ENCODE results near the gene HMCN1.
A peak's percentile ranks its signal among the peaks of the same experiment; 100 is the strongest.

The HMCN1 gene

DNA sequence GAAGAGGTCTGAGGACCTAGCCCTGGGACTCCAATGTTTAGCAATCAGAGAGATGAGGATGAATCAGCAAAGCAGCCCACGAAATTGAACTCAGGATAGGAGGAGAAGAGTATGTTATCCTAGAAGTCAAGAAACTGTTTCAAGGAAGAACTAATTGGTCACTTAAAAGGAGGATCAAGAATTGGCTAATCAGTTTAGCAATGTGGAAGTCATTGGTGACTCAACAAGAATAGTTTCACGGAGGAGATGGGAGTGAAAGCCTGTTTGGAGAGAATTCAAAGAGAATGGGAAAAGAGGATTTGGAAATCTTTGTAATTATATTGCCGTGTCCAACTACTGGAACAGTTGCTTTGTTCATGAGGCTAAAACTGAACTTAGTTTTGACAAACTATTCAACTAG is 7.4 kb downstream of the HMCN1 start (continued):
- TF ChIP-seq ZFP3 (CRISPR knock-in tag; IDR thresholded peaks at IDR 0.05) (no peak), ZNF70 (CRISPR knock-in tag; IDR thresholded peaks at IDR 0.05) (no peak), ZNF565 (CRISPR knock-in tag; conservative IDR thresholded peaks at IDR 0.05; ENCODE audit: low read depth) (no peak)

DNA sequence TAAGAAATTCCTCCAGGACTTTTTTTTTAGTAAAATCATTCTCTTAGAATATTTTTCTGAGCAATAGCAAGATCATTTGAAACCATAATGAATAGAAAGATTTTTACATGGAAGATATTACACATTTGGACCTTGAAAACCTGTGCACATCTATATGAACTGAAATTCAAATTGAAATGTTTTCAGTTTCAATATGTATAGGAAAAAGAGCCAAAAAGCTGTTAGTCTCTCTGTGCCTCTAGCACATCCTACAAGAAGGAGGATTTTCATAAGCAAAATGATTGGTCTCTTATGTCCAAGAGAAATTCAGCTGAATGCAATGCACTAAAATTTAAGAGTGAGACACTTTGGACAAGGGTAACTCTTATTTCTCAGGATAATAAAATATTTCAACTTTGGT is 8.2 kb downstream of the HMCN1 start:
- TF ChIP-seq, protein P1, sequence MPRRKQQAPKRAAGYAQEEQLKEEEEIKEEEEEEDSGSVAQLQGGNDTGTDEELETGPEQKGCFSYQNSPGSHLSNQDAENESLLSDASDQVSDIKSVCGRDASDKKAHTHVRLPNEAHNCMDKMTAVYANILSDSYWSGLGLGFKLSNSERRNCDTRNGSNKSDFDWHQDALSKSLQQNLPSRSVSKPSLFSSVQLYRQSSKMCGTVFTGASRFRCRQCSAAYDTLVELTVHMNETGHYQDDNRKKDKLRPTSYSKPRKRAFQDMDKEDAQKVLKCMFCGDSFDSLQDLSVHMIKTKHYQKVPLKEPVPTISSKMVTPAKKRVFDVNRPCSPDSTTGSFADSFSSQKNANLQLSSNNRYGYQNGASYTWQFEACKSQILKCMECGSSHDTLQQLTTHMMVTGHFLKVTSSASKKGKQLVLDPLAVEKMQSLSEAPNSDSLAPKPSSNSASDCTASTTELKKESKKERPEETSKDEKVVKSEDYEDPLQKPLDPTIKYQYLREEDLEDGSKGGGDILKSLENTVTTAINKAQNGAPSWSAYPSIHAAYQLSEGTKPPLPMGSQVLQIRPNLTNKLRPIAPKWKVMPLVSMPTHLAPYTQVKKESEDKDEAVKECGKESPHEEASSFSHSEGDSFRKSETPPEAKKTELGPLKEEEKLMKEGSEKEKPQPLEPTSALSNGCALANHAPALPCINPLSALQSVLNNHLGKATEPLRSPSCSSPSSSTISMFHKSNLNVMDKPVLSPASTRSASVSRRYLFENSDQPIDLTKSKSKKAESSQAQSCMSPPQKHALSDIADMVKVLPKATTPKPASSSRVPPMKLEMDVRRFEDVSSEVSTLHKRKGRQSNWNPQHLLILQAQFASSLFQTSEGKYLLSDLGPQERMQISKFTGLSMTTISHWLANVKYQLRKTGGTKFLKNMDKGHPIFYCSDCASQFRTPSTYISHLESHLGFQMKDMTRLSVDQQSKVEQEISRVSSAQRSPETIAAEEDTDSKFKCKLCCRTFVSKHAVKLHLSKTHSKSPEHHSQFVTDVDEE (CRISPR knock-in tag; IDR thresholded peaks at IDR 0.05): no peak
- no peak for ATAC-seq

DNA sequence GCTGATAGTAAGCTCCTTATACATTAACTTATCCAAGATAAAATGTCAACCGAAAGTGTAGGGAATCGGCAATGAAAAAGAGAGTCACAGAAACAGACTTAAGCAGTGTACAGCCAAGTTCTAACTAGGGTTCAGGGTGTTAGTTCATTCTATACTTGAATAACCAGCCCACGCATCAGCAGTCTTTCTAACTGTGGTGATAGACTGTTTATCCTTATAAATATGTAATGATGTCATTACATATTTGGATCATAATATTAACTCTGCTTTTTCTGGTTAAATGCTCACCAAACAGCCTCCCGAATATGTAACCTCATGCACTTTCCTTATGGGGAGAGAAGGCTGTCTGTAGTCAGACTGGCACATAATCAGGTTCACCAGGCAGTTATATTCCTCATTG is 11.0 kb downstream of the HMCN1 start:
- TF ChIP-seq, protein P2, sequence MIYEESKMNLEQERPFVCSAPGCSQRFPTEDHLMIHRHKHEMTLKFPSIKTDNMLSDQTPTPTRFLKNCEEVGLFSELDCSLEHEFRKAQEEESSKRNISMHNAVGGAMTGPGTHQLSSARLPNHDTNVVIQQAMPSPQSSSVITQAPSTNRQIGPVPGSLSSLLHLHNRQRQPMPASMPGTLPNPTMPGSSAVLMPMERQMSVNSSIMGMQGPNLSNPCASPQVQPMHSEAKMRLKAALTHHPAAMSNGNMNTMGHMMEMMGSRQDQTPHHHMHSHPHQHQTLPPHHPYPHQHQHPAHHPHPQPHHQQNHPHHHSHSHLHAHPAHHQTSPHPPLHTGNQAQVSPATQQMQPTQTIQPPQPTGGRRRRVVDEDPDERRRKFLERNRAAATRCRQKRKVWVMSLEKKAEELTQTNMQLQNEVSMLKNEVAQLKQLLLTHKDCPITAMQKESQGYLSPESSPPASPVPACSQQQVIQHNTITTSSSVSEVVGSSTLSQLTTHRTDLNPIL (CRISPR knock-in tag; IDR thresholded peaks at IDR 0.05; ENCODE audit: low read depth): no peak
- no peak for TF ChIP-seq ARNTL (CRISPR knock-in tag; IDR thresholded peaks at IDR 0.05; ENCODE audit: borderline replicate concordance, low read depth)
- TF ChIP-seq GLIS3 (CRISPR knock-in tag; IDR thresholded peaks at IDR 0.05): no peak
- no peak for TF ChIP-seq ZC3H10 (CRISPR knock-in tag; IDR thresholded peaks at IDR 0.05)
- TF ChIP-seq BACH2 (CRISPR knock-in tag; IDR thresholded peaks at IDR 0.05; ENCODE audit: borderline replicate concordance): no peak
- TF ChIP-seq ZFP3 (CRISPR knock-in tag; IDR thresholded peaks at IDR 0.05): no peak
- no peak for TF ChIP-seq ZNF565 (CRISPR knock-in tag; conservative IDR thresholded peaks at IDR 0.05; ENCODE audit: low read depth)
- ATAC-seq: peak; percentile 38

DNA sequence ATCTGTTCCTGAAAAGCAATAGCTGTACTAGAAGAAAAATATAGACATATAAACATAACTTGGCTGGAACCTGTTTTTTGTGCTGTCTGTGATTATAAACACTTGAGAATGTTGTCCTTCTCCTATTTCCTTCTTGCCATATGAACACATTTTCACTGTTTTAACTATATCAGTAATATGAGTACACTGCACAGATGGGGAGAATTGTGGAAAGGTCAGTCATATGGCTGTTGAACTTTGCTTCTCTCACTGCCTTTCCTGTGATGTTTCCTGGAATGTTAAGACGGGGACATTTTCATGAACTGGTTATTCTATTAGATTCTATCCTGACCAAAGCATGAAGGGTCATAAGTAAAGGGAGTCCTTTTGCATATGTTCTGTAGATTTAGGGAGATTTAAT is 24.9 kb downstream of the HMCN1 start:
- no peak; the same call in 2 of the 3 replicates for ATAC-seq
- TF ChIP-seq, protein P3, sequence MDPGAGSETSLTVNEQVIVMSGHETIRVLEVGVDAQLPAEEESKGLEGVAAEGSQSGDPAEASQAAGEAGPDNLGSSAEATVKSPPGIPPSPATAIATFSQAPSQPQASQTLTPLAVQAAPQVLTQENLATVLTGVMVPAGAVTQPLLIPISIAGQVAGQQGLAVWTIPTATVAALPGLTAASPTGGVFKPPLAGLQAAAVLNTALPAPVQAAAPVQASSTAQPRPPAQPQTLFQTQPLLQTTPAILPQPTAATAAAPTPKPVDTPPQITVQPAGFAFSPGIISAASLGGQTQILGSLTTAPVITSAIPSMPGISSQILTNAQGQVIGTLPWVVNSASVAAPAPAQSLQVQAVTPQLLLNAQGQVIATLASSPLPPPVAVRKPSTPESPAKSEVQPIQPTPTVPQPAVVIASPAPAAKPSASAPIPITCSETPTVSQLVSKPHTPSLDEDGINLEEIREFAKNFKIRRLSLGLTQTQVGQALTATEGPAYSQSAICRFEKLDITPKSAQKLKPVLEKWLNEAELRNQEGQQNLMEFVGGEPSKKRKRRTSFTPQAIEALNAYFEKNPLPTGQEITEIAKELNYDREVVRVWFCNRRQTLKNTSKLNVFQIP (CRISPR knock-in tag; IDR thresholded peaks at IDR 0.05; ENCODE audit: borderline replicate concordance, low read depth): no peak
- TF ChIP-seq ZNF565 (CRISPR knock-in tag; conservative IDR thresholded peaks at IDR 0.05; ENCODE audit: low read depth): no peak
- TF ChIP-seq, protein P4, sequence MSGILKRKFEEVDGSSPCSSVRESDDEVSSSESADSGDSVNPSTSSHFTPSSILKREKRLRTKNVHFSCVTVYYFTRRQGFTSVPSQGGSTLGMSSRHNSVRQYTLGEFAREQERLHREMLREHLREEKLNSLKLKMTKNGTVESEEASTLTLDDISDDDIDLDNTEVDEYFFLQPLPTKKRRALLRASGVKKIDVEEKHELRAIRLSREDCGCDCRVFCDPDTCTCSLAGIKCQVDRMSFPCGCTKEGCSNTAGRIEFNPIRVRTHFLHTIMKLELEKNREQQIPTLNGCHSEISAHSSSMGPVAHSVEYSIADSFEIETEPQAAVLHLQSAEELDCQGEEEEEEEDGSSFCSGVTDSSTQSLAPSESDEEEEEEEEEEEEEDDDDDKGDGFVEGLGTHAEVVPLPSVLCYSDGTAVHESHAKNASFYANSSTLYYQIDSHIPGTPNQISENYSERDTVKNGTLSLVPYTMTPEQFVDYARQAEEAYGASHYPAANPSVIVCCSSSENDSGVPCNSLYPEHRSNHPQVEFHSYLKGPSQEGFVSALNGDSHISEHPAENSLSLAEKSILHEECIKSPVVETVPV (CRISPR knock-in tag; IDR thresholded peaks at IDR 0.05): no peak
- TF ChIP-seq BACH2 (CRISPR knock-in tag; IDR thresholded peaks at IDR 0.05; ENCODE audit: borderline replicate concordance): no peak

DNA sequence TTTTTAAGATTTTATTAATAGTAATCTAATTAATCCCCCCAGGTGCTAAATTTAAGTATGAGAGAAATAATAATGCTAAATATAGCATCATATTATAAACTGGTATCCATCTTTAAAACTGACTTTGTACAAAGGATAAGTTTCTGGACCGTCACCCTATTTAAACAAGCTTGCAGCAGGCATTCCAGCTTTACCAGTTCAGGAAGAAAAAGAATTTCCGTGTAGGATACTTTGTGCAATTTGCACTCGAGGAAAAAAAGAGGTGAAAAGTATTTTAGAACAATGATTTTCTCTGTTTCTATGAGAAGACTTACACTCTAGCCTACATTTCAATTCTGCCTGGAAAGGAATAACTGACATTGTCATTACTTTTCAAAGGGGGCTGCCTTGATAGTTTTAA is 27.6 kb downstream of the HMCN1 start:
- ATAC-seq: no peak
- TF ChIP-seq RARB (CRISPR knock-in tag; IDR thresholded peaks at IDR 0.05) (no peak), SNAI2 (CRISPR knock-in tag; IDR thresholded peaks at IDR 0.05) (no peak), ZNF70 (CRISPR knock-in tag; IDR thresholded peaks at IDR 0.05) (no peak), ARNTL (CRISPR knock-in tag; IDR thresholded peaks at IDR 0.05; ENCODE audit: borderline replicate concordance, low read depth) (no peak), ZFP3 (CRISPR knock-in tag; IDR thresholded peaks at IDR 0.05) (no peak), ZC3H10 (CRISPR knock-in tag; IDR thresholded peaks at IDR 0.05) (no peak), OSR1 (CRISPR knock-in tag; IDR thresholded peaks at IDR 0.05) (no peak), TCF4 (CRISPR knock-in tag; IDR thresholded peaks at IDR 0.05; ENCODE audit: borderline replicate concordance) (no peak)
- TF ChIP-seq, protein P1 (CRISPR knock-in tag; IDR thresholded peaks at IDR 0.05): no peak
- TF ChIP-seq, protein P5, sequence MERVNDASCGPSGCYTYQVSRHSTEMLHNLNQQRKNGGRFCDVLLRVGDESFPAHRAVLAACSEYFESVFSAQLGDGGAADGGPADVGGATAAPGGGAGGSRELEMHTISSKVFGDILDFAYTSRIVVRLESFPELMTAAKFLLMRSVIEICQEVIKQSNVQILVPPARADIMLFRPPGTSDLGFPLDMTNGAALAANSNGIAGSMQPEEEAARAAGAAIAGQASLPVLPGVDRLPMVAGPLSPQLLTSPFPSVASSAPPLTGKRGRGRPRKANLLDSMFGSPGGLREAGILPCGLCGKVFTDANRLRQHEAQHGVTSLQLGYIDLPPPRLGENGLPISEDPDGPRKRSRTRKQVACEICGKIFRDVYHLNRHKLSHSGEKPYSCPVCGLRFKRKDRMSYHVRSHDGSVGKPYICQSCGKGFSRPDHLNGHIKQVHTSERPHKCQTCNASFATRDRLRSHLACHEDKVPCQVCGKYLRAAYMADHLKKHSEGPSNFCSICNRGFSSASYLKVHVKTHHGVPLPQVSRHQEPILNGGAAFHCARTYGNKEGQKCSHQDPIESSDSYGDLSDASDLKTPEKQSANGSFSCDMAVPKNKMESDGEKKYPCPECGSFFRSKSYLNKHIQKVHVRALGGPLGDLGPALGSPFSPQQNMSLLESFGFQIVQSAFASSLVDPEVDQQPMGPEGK (CRISPR knock-in tag; IDR thresholded peaks at IDR 0.05; ENCODE audit: borderline replicate concordance): no peak
- TF ChIP-seq, protein P3 (CRISPR knock-in tag; IDR thresholded peaks at IDR 0.05; ENCODE audit: borderline replicate concordance, low read depth): no peak
- TF ChIP-seq, protein P4 (CRISPR knock-in tag; IDR thresholded peaks at IDR 0.05): no peak
